ENCODE measurements around the gene LSM10.
A peak's percentile ranks its signal among the peaks of the same experiment; 100 is the strongest.

LSM10 gene

DNA sequence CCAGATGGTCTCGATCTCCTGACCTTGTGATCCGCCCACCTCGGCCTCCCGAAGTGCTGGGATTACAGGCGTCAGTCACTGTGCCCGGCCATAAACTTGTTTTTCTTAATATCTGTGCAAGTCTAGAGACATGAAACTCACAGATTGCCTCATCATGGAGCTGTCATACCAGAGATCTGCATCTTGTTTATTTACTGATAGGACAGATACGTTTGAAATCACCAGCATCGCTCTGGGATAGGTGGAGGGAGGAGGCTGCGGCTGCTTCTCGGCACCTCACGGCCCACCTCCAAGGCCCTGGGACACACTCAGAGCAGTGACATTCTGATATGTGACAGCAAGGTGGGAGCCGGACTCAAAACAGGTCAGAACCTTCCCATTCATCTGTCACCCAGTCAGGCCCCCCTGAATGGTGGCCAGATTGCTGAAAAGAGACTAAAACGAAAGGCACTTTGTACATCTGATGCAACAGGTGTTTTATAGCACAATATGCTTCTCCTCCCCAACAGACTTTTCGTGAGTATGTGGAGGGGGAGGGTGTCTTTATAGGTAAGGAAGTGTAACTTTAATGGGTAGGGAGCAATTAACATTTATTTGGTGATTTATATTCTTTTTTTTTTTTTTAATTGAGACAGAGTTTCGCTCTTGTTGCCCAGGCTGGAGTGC lies 18.1 kb upstream of the LSM10 start:
- ChIA-PET POLR2A (no interaction called here), CTCF (no interaction called here)
- DNase-seq (ENCODE audit: extremely low spot score) = no peak
- TF ChIP-seq NFRKB (IDR thresholded peaks at IDR 0.05) (no peak), SP1 (IDR thresholded peaks at IDR 0.05) (no peak), ELF4 (IDR thresholded peaks at IDR 0.05) (no peak), ZNF384 (IDR thresholded peaks at IDR 0.05) (no peak), L3MBTL2 (conservative IDR thresholded peaks at IDR 0.05) (no peak), CTBP1 (IDR thresholded peaks at IDR 0.05; ENCODE audit: borderline replicate concordance) (no peak), FOXM1 (IDR thresholded peaks at IDR 0.05; ENCODE audit: borderline replicate concordance) (no peak), HDGF (IDR thresholded peaks at IDR 0.05; ENCODE audit: borderline replicate concordance) (no peak), ARNT (IDR thresholded peaks at IDR 0.05) (no peak), FOXA1 (IDR thresholded peaks at IDR 0.05) (no peak), BHLHE40 (IDR thresholded peaks at IDR 0.05; ENCODE audit: borderline replicate concordance) (no peak), LEF1 (IDR thresholded peaks at IDR 0.05; ENCODE audit: borderline replicate concordance) (no peak), SUZ12 (IDR thresholded peaks at IDR 0.05) (no peak), TARDBP (IDR thresholded peaks at IDR 0.05) (no peak), FOXK2 (IDR thresholded peaks at IDR 0.05) (no peak)
- TF ChIP-seq, protein P1, sequence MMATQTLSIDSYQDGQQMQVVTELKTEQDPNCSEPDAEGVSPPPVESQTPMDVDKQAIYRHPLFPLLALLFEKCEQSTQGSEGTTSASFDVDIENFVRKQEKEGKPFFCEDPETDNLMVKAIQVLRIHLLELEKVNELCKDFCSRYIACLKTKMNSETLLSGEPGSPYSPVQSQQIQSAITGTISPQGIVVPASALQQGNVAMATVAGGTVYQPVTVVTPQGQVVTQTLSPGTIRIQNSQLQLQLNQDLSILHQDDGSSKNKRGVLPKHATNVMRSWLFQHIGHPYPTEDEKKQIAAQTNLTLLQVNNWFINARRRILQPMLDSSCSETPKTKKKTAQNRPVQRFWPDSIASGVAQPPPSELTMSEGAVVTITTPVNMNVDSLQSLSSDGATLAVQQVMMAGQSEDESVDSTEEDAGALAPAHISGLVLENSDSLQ (IDR thresholded peaks at IDR 0.05) = no peak

GRCh38 chr1:36414384-36414783 lies 16.7 kb upstream of the LSM10 start:
- ChIA-PET CTCF (interaction anchor here (1.4 kb wide), 1 partner anchor 72 kb away, joined by 3 read pairs; no protein-coding TSS in a partner anchor), POLR2A (no interaction called here)
- no peak for DNase-seq (ENCODE audit: extremely low spot score)
- TF ChIP-seq ARNT (IDR thresholded peaks at IDR 0.05) (no peak), SP1 (IDR thresholded peaks at IDR 0.05) (no peak), CTBP1 (IDR thresholded peaks at IDR 0.05; ENCODE audit: borderline replicate concordance) (no peak), TARDBP (IDR thresholded peaks at IDR 0.05) (no peak)
- TF ChIP-seq, protein P1 (IDR thresholded peaks at IDR 0.05) = no peak

DNA sequence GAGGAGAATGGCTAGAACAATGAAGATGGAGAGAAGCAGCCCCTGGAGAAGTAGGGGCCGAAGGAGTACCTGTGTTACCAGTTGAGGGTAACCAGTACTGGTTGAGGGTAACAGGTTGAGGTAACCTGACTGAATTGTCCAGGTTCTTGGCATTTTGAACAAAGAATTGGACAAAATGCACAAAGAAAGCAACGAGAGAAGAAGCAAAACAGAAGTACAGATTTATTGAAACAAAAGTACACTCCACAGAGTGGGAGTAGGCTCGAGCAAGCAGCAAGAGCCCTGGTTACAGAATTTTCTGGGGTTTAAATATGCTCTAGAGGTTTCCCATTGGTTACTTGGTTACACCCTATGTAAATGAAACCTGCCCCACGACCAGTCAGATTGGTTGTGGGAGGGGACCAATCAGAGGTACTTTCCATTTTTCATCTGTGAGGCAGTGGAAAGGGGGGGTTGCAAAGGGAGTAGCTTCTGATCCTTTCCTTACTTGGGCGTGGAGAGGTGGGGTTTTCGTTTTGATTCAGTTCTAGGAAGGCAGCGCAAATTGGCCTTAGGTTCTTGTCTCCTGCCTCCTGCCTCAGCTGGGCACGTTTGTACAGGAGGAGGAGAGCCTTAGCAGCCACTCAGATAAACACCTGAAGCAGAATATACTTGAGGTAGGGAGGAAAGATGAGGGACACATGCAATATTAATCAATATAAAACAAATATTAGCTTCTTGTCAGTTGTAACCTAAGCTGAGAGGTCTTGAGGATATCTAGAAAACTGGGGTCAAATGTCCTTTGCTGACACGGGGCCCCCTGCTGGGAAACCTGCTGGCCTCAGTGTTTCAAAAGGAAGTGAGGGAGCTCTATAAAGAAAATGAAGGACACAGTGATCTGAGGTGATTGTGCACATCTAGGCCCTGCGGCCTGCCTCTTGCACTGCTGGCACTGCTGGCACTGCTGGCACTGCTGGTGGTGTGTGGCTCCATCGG lies 14.3 kb upstream of the LSM10 start:
- ChIA-PET POLR2A (interaction anchor here (0.7 to 2.3 kb wide), 5 partner anchors 11 to 60 kb away, joined by 3 to 12 read pairs (median 5); partner anchors contain the start of gene STK40), CTCF (interaction anchor here (0.6 to 1.5 kb wide), 3 partner anchors 10 to 262 kb away, joined by 3 to 5 read pairs (median 3); no protein-coding TSS in a partner anchor)
- TF ChIP-seq L3MBTL2 (conservative IDR thresholded peaks at IDR 0.05) (no peak), SUZ12 (IDR thresholded peaks at IDR 0.05) (no peak), NFRKB (IDR thresholded peaks at IDR 0.05) (no peak), SP1 (IDR thresholded peaks at IDR 0.05) (no peak), FOXA1 (IDR thresholded peaks at IDR 0.05) (no peak), ELF4 (IDR thresholded peaks at IDR 0.05) (no peak), ARNT (IDR thresholded peaks at IDR 0.05) (no peak)
- TF ChIP-seq, protein P1 (IDR thresholded peaks at IDR 0.05) = no peak
- peak; percentile 18 for DNase-seq (ENCODE audit: extremely low spot score)

DNA sequence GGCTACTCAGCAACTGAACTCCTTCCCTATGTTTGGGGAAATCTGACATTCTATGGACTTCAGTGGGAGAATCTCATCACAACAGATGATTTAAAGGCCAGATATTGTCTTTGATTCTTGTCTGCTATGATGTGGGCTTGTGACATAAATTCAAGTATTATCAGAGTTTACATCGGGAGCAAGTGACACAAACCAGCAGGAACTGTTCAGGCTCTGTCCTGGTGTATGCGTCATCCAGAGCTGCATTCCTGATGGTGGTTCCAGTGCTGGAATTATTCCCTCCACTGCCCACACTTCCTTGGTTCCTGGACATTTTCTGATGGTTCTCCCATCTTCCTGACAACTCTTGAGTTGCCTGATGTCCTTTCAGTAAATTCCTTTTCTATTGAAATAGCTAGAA lies 10.8 kb upstream of the LSM10 start:
- TF ChIP-seq FOXK2 (IDR thresholded peaks at IDR 0.05) (no peak), L3MBTL2 (conservative IDR thresholded peaks at IDR 0.05) (no peak), NFRKB (IDR thresholded peaks at IDR 0.05) (no peak), ZNF384 (IDR thresholded peaks at IDR 0.05) (no peak), TARDBP (IDR thresholded peaks at IDR 0.05) (no peak), FOXM1 (IDR thresholded peaks at IDR 0.05; ENCODE audit: borderline replicate concordance) (no peak), ARNT (IDR thresholded peaks at IDR 0.05) (no peak), BHLHE40 (IDR thresholded peaks at IDR 0.05; ENCODE audit: borderline replicate concordance) (no peak)
- TF ChIP-seq, protein P1 (IDR thresholded peaks at IDR 0.05) = no peak
- CTCF ChIA-PET = no interaction called here
- no peak for DNase-seq (ENCODE audit: extremely low spot score)
- POLR2A ChIA-PET = interaction anchor here (1.4 kb wide), 1 partner anchor 22 kb away, joined by 3 read pairs; no protein-coding TSS in a partner anchor

- DNase-seq (ENCODE audit: extremely low spot score) = no peak
- CTCF ChIA-PET = no interaction called here
- POLR2A ChIA-PET = interaction anchor here (0.7 kb wide), 1 partner anchor 44 kb away, joined by 4 read pairs; the partner anchor contains the start of gene OSCP1
- TF ChIP-seq FOXM1 (IDR thresholded peaks at IDR 0.05; ENCODE audit: borderline replicate concordance) = no peak
- TF ChIP-seq BHLHE40 (IDR thresholded peaks at IDR 0.05; ENCODE audit: borderline replicate concordance) = no peak
- no peak for TF ChIP-seq SUZ12 (IDR thresholded peaks at IDR 0.05)
- TF ChIP-seq, protein P1 (IDR thresholded peaks at IDR 0.05) = no peak
- no peak for TF ChIP-seq TARDBP (IDR thresholded peaks at IDR 0.05)
- no peak for TF ChIP-seq FOXA1 (IDR thresholded peaks at IDR 0.05)
- no peak for TF ChIP-seq ZNF384 (IDR thresholded peaks at IDR 0.05)
- no peak for TF ChIP-seq FOXK2 (IDR thresholded peaks at IDR 0.05)
- TF ChIP-seq CTBP1 (IDR thresholded peaks at IDR 0.05; ENCODE audit: borderline replicate concordance) = no peak
Observed at GRCh38 chr1:36406440-36406839, 8.7 kb upstream of the LSM10 start.

All from HEK293T (cell line).